Hepatocyte (in vitro differentiated cells): Measurements from ENCODE around the gene PLBD1.

Experiments
- CTCF ChIP-seq: fragments of 200-600 bp; sonication (generic); IDR thresholded peaks from 2 replicates; pipeline ENCODE4 v1.5.1; 2016; ENCODE audit warnings: antibody characterized with exemption, mild to moderate bottlenecking; ENCODE audit not compliant: poor library complexity
- EZH2phosphoT487 ChIP-seq: fragments of 200-600 bp; sonication (generic); IDR thresholded peaks from one replicate; pipeline ENCODE4 v1.6.1; 2018; ENCODE audit warnings: antibody characterized with exemption, mild to moderate bottlenecking, low read depth, moderate library complexity; ENCODE audit not compliant: unreplicated experiment, severe bottlenecking

GRCh38 chr12:14479004-14479403 is 88.7 kb downstream of the PLBD1 start:
- TF ChIP-seq CTCF = no peak
- no peak for TF ChIP-seq EZH2phosphoT487
